VCaP (cell line): Measurements from ENCODE around the gene MOGAT2.
"Not testable (repeated sequence)": the region's sequence is repeated elsewhere in the genome, so short reads cannot be mapped to it uniquely, and the experiment has no call there.

Experiments
- H3K27ac ChIP-seq: fragments of 450-650 bp; 2 replicates; pipeline ENCODE4 v1.5.1; 2017
- TF ChIP-seq, protein P1 (sequence below): fragments of 450-650 bp; conservative IDR thresholded peaks from 2 replicates; pipeline ENCODE4 v1.5.1; 2017; ENCODE audit warnings: mild to moderate bottlenecking, moderate library complexity

MOGAT2 gene

DNA sequence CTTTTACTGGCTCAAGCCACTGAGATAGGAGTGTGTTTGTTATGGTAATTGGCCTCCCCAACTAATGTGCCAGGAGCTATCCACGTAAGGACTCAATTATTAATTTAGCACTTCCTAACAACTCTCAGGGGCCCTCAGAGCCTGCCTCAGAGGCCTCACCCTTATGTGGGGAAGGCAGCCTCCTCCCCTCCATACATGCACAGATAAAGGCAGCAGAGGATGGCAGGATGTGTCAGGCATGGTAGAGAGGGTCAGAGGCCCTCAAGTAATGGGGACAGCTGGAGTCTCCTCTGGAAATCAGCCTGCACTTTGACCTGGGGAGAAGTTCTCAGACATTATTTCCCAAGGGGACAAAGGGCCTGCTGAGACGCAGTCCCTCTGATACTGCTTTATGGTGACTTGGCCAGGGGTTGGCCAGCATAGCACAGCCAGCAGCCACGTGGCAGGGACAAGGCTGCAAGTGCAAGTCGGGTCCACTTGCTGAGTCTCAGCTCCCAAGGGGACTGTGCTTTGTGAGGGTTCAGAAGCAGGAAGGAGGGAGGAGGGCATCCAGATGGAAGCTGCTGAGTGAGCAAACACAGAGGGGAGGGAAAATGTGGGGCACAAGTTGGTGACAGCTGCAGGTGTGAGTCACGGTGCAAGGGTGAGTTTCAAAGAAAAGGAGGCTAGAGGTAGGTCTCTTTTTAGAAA lies 17.0 kb downstream of the MOGAT2 start:
- no peak overlapping the region for H3K27ac ChIP-seq
- TF ChIP-seq, protein P1, sequence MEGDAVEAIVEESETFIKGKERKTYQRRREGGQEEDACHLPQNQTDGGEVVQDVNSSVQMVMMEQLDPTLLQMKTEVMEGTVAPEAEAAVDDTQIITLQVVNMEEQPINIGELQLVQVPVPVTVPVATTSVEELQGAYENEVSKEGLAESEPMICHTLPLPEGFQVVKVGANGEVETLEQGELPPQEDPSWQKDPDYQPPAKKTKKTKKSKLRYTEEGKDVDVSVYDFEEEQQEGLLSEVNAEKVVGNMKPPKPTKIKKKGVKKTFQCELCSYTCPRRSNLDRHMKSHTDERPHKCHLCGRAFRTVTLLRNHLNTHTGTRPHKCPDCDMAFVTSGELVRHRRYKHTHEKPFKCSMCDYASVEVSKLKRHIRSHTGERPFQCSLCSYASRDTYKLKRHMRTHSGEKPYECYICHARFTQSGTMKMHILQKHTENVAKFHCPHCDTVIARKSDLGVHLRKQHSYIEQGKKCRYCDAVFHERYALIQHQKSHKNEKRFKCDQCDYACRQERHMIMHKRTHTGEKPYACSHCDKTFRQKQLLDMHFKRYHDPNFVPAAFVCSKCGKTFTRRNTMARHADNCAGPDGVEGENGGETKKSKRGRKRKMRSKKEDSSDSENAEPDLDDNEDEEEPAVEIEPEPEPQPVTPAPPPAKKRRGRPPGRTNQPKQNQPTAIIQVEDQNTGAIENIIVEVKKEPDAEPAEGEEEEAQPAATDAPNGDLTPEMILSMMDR: no peak

DNA sequence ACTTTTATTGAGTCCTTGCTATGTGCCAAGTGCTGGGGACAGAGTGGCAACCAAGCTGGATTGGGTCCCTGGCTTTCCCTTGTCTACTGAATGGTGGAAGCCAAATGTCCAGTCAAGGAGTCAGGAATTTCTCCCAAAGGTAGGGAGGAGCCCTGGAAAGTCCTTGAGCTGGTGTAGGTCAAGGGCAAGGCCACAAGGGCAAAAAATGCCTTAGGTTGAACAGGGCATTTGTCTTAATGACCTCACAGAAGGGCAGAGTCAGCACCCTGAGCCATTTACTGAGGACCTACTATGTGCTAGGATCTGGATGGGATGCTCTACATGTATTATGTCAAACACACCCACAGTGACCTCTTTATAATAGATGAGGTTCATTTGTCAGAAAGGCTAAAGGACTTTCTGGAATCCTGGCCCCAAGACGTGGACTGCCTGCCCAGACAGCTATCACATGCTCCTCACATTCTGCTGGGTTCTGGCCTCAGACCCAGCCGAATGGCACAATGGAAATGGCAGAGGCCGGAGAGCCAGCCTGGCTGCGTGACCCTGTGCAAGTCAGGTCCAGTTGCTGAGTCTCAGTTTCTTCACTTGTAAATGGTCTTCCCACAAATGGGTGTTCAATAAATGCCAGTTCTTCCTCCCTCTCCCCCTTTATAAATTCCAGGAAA lies 17.7 kb downstream of the MOGAT2 start:
- TF ChIP-seq, protein P1: no peak
- no peak overlapping the region for H3K27ac ChIP-seq

DNA sequence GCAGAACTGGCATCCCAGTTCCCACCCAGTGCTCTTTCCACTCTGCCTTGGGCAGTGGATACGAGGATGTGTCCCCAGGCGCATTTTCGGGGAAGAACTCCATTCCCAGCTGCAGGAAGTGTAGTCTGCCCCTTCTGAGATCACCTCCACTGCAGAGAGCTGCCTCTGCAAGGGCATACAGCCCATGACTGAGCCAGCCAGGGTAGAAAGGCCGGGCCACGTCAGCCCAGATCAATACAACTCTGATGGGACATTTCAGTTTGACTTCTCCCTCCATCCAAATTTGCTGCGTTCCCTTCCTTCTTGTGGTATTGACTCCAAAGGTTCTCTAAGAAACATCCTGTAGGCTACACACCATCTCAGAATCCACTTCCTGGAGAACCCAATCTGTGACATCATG lies 19.7 kb downstream of the MOGAT2 start:
- H3K27ac ChIP-seq: no peak overlapping the region
- TF ChIP-seq, protein P1: no peak

DNA sequence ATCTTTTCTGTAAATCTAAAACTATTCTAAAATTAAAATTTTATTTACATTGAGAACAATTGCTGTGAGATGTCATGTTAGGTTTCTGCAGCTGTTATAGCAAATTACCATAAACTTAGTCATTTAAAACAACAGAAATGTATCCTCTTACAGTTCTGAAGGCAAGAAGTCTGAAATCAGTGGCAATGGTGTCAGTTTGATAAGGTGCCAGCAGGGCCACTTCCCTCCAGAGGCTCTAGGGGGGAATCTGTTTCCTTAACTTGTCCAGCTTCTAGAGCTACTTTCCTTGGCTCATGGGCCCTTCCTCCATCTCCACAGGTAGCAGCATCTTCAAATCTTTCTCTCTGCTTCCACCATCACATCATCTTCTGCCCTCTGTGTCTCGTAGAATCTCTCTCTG lies 23.0 kb downstream of the MOGAT2 start:
- H3K27ac ChIP-seq: no peak overlapping the region
- TF ChIP-seq, protein P1: no peak

DNA sequence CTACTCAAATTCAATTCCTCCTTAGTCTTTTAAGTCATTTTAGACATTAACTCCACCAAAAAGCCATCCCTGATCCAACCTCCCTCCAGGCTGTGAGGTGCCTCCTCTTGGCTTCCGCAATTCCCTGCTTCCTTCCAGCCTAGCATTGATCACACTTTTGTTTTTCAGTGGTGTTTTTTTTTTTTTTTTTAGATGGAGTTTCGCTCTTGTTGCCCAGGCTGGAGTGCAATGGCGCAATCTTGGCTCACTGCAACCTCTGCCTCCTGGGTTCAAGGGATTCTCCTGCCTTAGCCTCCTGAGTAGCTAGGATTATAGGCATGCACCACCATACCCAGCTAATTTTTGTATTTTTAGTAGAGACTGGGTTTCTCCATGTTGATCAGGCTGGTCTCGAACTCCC lies 25.5 kb downstream of the MOGAT2 start:
- not testable (repeated sequence) for H3K27ac ChIP-seq

DNA sequence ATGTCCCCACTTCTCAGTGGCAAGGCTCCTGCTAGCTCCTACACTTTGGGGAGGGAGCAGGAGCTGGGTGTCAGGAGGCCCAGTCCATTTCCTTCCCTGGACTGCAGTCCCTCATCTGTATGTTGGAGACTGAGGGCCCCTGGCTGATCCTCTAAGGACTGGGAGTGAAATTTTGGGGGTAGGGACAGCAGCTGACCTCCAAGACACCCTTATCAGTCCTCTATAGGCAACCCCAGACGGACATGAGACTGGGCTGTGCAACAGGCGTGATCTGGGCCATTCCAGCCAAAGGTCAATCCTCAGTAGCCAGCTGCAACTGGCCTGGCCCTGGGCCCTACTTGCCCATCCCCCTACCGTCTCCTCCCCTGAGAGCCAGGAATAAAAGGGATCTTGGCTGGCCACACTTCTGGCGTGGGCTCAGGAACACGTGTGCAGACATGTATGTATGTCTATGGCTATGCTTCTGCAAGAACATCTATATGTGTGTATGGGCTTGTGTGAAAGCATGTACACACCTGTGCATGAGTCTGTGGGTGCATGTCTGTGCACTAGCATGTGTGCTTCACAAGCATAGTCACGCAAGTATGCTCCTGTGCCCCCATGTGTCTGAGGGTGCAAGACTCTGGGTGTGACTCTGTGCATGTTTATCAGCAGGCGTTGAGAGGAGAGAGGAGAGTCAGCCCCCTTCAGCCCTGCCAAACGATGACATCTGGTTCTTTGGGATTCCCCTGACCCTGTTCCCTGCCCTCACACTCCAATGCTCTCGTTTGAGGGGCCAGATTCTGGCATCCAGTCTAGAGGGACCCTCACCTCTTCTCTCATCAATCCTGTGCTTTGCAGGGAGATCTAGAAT lies 26.3 kb downstream of the MOGAT2 start:
- H3K27ac ChIP-seq: no peak overlapping the region
- TF ChIP-seq, protein P1: no peak

DNA sequence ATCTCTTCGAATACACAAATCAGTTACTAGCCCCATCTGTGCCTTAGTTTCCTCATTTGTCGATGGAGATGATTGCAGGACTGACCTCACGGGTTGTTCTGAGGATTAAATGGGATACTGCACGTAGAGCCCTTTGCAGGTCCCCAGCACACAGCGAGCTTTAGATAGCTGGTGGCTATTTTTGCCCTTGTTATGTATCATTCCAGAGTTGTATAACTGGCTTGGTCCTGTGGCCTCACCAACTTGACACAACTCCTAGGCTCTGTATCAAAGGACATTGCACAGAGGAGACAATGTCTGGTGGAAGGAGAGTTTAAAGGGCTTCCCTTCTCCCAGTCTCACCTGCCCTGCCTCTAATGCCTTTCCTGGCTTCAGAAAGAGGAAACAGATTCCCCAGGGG lies 28.2 kb downstream of the MOGAT2 start:
- H3K27ac ChIP-seq: no peak overlapping the region
- TF ChIP-seq, protein P1: no peak

DNA sequence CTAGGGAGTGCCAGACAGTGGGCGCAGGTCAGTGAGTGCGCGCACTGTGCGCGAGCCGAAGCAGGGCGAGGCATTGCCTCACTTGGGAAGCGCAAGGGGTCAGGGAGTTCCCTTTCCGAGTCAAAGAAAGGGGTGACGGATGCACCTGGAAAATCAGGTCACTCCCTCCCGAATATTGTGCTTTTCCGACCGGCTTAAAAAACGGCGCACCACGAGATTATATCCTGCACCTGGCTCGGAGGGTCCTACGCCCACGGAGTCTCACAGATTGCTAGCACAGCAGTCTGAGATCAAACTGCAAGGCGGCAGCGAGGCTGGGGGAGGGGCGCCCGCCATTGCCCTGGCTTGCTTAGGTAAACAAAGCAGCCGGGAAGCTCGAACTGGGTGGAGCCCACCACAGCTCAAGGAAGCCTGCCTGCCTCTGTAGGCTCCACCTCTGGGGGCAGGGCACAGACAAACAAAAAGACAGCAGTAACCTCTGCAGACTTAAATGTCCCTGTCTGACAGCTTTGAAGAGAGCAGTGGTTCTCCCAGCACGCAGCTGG lies 31.2 kb downstream of the MOGAT2 start:
- H3K27ac ChIP-seq: not testable (repeated sequence)

DNA sequence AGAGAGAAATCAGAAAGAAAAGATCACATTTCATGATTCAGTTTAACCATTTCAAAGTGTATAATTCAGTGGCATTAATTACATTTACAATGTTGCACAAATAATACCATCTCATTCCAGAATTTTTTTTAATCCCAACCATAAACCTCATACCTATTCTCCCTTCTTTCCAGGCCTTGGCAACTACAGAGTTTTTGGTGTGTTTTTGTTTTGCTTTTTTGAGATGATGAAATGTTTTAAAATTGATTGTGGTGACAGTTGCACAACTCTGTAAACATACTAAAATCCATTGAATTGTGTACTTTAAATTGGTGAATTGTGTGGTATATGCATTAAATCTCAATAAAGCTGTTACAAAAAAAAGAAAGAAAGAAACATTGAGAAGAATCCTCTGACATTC lies 37.3 kb downstream of the MOGAT2 start:
- H3K27ac ChIP-seq: not testable (repeated sequence)
